SK-N-SH (cell line): ENCODE results near the gene BCAS2. TPM values are rescaled to one million over a fixed set of nuclear protein-coding genes. Genes with fewer than 3 reads are reported as not detected.
A peak's percentile ranks its signal among the peaks of the same experiment; 100 is the strongest.

ENCODE experiments used
- CTCF ChIA-PET: fragments of 300-600, 350-600 bp; formaldehyde crosslinking; extraction: SDS; loops from one replicate; lab custom pipeline; 2021; lab: Yijun Ruan, JAX
- POLR2A ChIA-PET: fragments of 350-600 bp; sonication (Branson Sonifier 250); formaldehyde crosslinking; extraction: SDS; loops from one replicate; lab custom pipeline; 2020; ENCODE audit warnings: antibody characterized with exemption, inconsistent platforms; lab: Yijun Ruan, JAX
- DNase-seq: peaks from one replicate; pipeline ENCODE4 v3.0.0; 2012
- H2AFZ ChIP-seq: fragments of 200-600 bp; sonication (generic); 2 replicates; pipeline ENCODE4 v1.8.1; 2016; ENCODE audit warnings: antibody characterized with exemption, mild to moderate bottlenecking, low read depth
- H3F3A ChIP-seq: fragments of 200-600 bp; sonication (generic); replicated peaks from 2 replicates; pipeline ENCODE3; 2016; ENCODE audit warnings: antibody characterized with exemption, mild to moderate bottlenecking; ENCODE audit not compliant: insufficient read depth
- H3K27ac ChIP-seq, 2 experiments: fragments of 200-500 bp in 1 of 2; fragments of 200-600 bp in 1 of 2; sonication (Bioruptor generic) in 1 of 2; sonication (generic), shearing (Covaris generic) in 1 of 2; 2 replicates each; pipeline versions ENCODE4 v1.5.1 to v1.6.1; 2014 to 2016; ENCODE audit warnings: low read depth in 2 of 2, inconsistent platforms in 1 of 2, low read length in 1 of 2, mild to moderate bottlenecking in 1 of 2, mixed read lengths in 1 of 2
- H3K27me3 ChIP-seq: fragments of 200-600 bp; sonication (generic), shearing (Covaris generic); 2 replicates; pipeline ENCODE4 v1.6.1; 2016; ENCODE audit warnings: mixed run types; ENCODE audit not compliant: insufficient read depth
- H3K36me3 ChIP-seq, 2 experiments: fragments of 200-500 bp in 1 of 2; fragments of 200-600 bp in 1 of 2; sonication (Bioruptor generic) in 1 of 2; sonication (generic) in 1 of 2; replicated peaks in 1 of 2; 2 replicates each; pipeline versions ENCODE3 to v1.5.1; 2014 to 2016; ENCODE audit warnings: low read length in 1 of 2, mild to moderate bottlenecking in 1 of 2; ENCODE audit not compliant: insufficient read depth in 2 of 2, control insufficient read depth in 1 of 2
- H3K4me1 ChIP-seq, 2 experiments: fragments of 200-500 bp in 1 of 2; fragments of 200-600 bp in 1 of 2; sonication (Bioruptor generic) in 1 of 2; sonication (generic), shearing (Covaris generic) in 1 of 2; 2 replicates each; pipeline versions ENCODE4 v1.5.1 to v1.6.1; 2014 to 2016; ENCODE audit warnings: low read depth in 1 of 2, low read length in 1 of 2, mixed run types in 1 of 2; ENCODE audit not compliant: insufficient read depth in 2 of 2, control insufficient read depth in 1 of 2
- H3K4me2 ChIP-seq: fragments of 200-600 bp; sonication (generic), shearing (Covaris generic); 2 replicates; pipeline ENCODE4 v1.6.1; 2017; ENCODE audit warnings: mixed run types
- H3K4me3 ChIP-seq, 2 experiments: fragments of 200-500 bp in 1 of 2; fragments of 200-600 bp in 1 of 2; sonication (Bioruptor generic) in 1 of 2; sonication (generic), shearing (Covaris generic) in 1 of 2; 2 replicates each; pipeline versions ENCODE4 v1.5.1 to v1.8.1; 2014 to 2016; ENCODE audit warnings: low read depth in 2 of 2, inconsistent platforms in 1 of 2, low read length in 1 of 2, mild to moderate bottlenecking in 1 of 2, mixed read lengths in 1 of 2, moderate library complexity in 1 of 2
- H3K79me2 ChIP-seq: fragments of 200-600 bp; sonication (generic); 2 replicates; pipeline ENCODE4 v1.8.1; 2017; ENCODE audit warnings: mild to moderate bottlenecking; ENCODE audit not compliant: insufficient read depth
- H3K9ac ChIP-seq: fragments of 200-600 bp; sonication (generic); 2 replicates; pipeline ENCODE4 v1.6.1; 2017; ENCODE audit warnings: mixed run types
- H3K9me2 ChIP-seq: fragments of 200-600 bp; sonication (generic); 2 replicates; pipeline ENCODE4 v1.6.1; 2017; ENCODE audit warnings: mixed run types
- H3K9me3 ChIP-seq: fragments of 200-600 bp; sonication (generic); 2 replicates; pipeline ENCODE4 v1.6.1; 2017; ENCODE audit warnings: mixed run types, mild to moderate bottlenecking, moderate library complexity
- H4K20me1 ChIP-seq: fragments of 200-600 bp; sonication (generic); 2 replicates; pipeline ENCODE4 v1.6.1; 2017; ENCODE audit warnings: mild to moderate bottlenecking, mixed run types; ENCODE audit not compliant: insufficient read depth
- CHD2 ChIP-seq: fragments of 150-350 bp; IDR thresholded peaks from 2 replicates; pipeline ENCODE4 v1.6.1; 2018; ENCODE audit warnings: low read length; ENCODE audit not compliant: partially characterized antibody
- ELF1 ChIP-seq: IDR thresholded peaks from 2 replicates; pipeline ENCODE4 v1.4.0; 2012
- FOSL2 ChIP-seq: IDR thresholded peaks from 2 replicates; pipeline ENCODE4 v1.4.0; 2012; ENCODE audit warnings: low read depth, mild to moderate bottlenecking, moderate library complexity, borderline replicate concordance
- GABPA ChIP-seq: IDR thresholded peaks from 2 replicates; pipeline ENCODE4 v1.4.0; 2012; ENCODE audit warnings: low read depth, mild to moderate bottlenecking
- MAX ChIP-seq: IDR thresholded peaks from 2 replicates; pipeline ENCODE4 v1.4.0; 2012; ENCODE audit warnings: low read depth
- MEF2A ChIP-seq: IDR thresholded peaks from 2 replicates; pipeline ENCODE4 v1.4.0; 2012; ENCODE audit warnings: low read depth, borderline replicate concordance
- MXI1 ChIP-seq: IDR thresholded peaks from 2 replicates; pipeline ENCODE4 v1.6.1; 2012; ENCODE audit warnings: mild to moderate bottlenecking, low read depth, low read length, improper control_type of control experiment
- NFIC ChIP-seq: IDR thresholded peaks from 2 replicates; pipeline ENCODE4 v1.4.0; 2012; ENCODE audit warnings: borderline replicate concordance
- NRF1 ChIP-seq: IDR thresholded peaks from 2 replicates; pipeline ENCODE4 v1.6.1; 2012; ENCODE audit warnings: low read depth, mild to moderate bottlenecking, low read length
- POLR2AphosphoS5 ChIP-seq: IDR thresholded peaks from 2 replicates; pipeline ENCODE4 v1.6.1; 2012; ENCODE audit warnings: low read depth, low read length
- TAF1 ChIP-seq: IDR thresholded peaks from 2 replicates; pipeline ENCODE4 v1.6.1; 2012; ENCODE audit warnings: low read depth, mild to moderate bottlenecking, low read length, moderate library complexity, borderline replicate concordance
- USF1 ChIP-seq: IDR thresholded peaks from 2 replicates; pipeline ENCODE4 v1.4.0; 2012; ENCODE audit warnings: low read depth, borderline replicate concordance
- USF2 ChIP-seq: fragments of 150-350 bp; IDR thresholded peaks from 2 replicates; pipeline ENCODE4 v1.6.1; 2017; ENCODE audit warnings: antibody characterized with exemption, low read length, low read depth, borderline replicate concordance
- YY1 ChIP-seq: IDR thresholded peaks from 2 replicates; pipeline ENCODE4 v1.4.0; 2012; ENCODE audit warnings: low read depth, mild to moderate bottlenecking
- WGBS: methylation state at CpG from one replicate; pipeline ENCODE4 v1.1.6; 2017; ENCODE audit warnings: low lambda C conversion rate; 5-methylcytosine and 5-hydroxymethylcytosine counted together
- polyA plus RNA-seq, 3 experiments: library from polyadenylated mRNA; depleted of rRNA; stranded (reverse); fragments of >200 nt; gene quantifications; 2 replicates each; pipeline ENCODE4 v1.2.3, GENCODE V29; 2012

Gene BCAS2
- 16.1 and 19.6 TPM in 2 replicates for polyA plus RNA-seq (2012; rRNA removed)
- 23.3 and 34.4 TPM in 2 replicates for polyA plus RNA-seq (2012; cell fraction: cytosol; rRNA removed)
- polyA plus RNA-seq (2012; cell fraction: nucleus; rRNA removed), result 3.3 and 6.0 TPM in 2 replicates

DNA sequence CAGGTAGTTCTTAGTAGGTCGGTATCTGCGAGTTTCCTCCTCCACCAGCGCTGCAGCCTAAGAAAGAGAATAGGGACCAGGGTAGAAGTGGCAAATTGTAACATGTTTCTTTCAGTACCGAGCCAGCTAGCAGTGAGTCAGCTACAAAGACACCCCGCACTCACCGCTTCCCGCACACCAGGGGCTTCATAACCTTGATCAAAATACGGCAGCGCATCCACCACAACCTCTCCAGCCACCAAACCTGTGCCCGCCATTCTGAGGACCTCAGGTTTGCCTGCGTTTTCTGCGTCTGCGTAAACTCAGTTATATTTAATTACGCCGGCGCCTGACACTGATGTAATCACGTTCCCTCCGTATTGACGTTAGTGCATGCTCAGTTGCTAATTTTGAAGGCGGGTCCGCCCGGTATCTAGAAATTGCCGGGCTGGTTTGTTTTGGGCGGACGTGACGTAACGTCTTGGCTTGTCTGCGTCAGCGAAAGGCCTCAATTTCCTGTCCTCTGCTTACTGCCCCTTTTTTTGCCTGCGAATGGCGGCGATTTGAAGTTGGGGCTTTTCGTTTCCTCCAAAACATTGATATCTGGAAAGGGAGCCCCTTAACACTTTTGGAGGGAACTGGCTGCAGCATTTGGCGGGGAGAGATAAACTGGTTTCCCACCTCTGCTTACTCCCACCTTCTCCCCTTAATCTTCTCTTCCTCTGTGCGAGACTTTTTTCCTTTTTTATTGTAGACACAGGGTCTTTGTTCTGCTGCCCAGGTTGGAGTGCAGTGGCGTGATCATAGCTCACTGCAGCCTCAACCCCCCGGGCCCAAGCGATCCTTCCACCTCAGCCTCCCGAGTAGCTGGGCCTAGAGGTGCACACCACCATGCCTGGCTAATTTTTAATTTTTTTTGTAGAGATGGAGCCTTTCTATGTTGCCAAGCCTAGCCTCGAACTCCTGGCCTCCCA is at the start of gene BCAS2:
Gene BCAS2, minus strand, starts transcription at position 281 of the 953 bp plus-strand sequence. Its CDS starts 24 bp downstream, at position 257.
- CTCF ChIA-PET, result interaction anchor here (1.0 to 1.3 kb wide), 2 partner anchors 13 to 235 kb away, joined by 3 to 6 read pairs; no protein-coding TSS in a partner anchor
- Histone ChIP-seq H4K20me1 (no peaks in the 10 kb centered on the region), H3K4me2 (peak within 1 kb of the TSS; percentile 79), H3K9me2 (no peaks in the 10 kb centered on the region), H3K79me2 (peaks cover 25% of the 10 kb centered on the region), H3K36me3 (peaks cover 11 to 19% of the 10 kb centered on the region in 2 experiments), H3K9me3 (no peaks in the 10 kb centered on the region), H3K9ac (peak within 1 kb of the TSS; percentile 78), H3K4me3 (peak within 1 kb of the TSS; percentile 65 to 83), H3K27me3 (no peaks in the 10 kb centered on the region), H3F3A (no peaks in the 10 kb centered on the region), H3K4me1 (peaks cover 4 to 7% of the 10 kb centered on the region in 2 experiments; a peak in 2 of 4 replicates), H3K27ac (peak within 1 kb of the TSS; percentile 66; a peak in 3 of 4 replicates), H2AFZ (peak within 1 kb of the TSS; percentile 99)
- DNase-seq, result peak; percentile 81
- 8% methylated on average over 39 of the region's 40 CpGs for WGBS
- TF ChIP-seq USF2, result no peak; the same call in 1 of the 2 replicates
- TF ChIP-seq MXI1, result peak; percentile 74; the same call in 1 of the 2 replicates
- TF ChIP-seq FOSL2, result no peak
- TF ChIP-seq YY1, result peak; percentile 78
- no peak for TF ChIP-seq USF1
- TF ChIP-seq ELF1, result peak; percentile 71
- peak; percentile 97 for TF ChIP-seq POLR2AphosphoS5
- TF ChIP-seq MEF2A, result peak; percentile 12; the same call in 1 of the 2 replicates
- TF ChIP-seq NRF1, result peak; percentile 67; the same call in 1 of the 2 replicates
- TF ChIP-seq TAF1, result peak; percentile 63
- TF ChIP-seq MAX, result peak; percentile 69
- peak; percentile 64 for TF ChIP-seq CHD2
- TF ChIP-seq GABPA, result peak; percentile 89
- TF ChIP-seq NFIC, result no peak
- POLR2A ChIA-PET, result interaction anchor here (0.8 kb wide), 1 partner anchor 37 kb away, joined by 5 read pairs; no protein-coding TSS in a partner anchor
